ENCODE measurements around the gene DGKI. TPM values are rescaled to one million over a fixed set of nuclear protein-coding genes. Genes with fewer than 3 reads are reported as not detected.

Gene DGKI
- total RNA-seq, 1 experiment from 2014 or later, result 0.15 TPM

- TF ChIP-seq SP1 (IDR thresholded peaks at IDR 0.05; ENCODE audit: low read depth) (no peak), ZFX (IDR thresholded peaks at IDR 0.05) (no peak), REST (IDR thresholded peaks at IDR 0.05; ENCODE audit: low read depth) (no peak)
Measured at GRCh38 chr7:137862964-137863363, 16.2 kb upstream of the DGKI start (continued).

GRCh38 chr7:137862358-137862757 lies 15.6 kb upstream of the DGKI start:
- CTCF ChIA-PET, result no interaction called here
- Histone ChIP-seq H3K79me2 (ENCODE audit: insufficient read depth, low read length) (no peaks in the 10 kb centered on the region), H3K4me3 (replicated peaks in 1 of 2; ENCODE audit: low read depth in 1 of 2, low read length in 2 of 2) (no peak overlapping the region), H3K27me3 (ENCODE audit: insufficient read depth, low read length) (no peaks in the 10 kb centered on the region), H3K4me1 (ENCODE audit: control insufficient read depth in 1 of 2, insufficient read depth in 2 of 2, low read length in 2 of 2) (no peaks in the 10 kb centered on the region), H3K9me2 (ENCODE audit: insufficient read depth) (no peaks in the 10 kb centered on the region), H2AFZ (ENCODE audit: low read depth, low read length, poor library complexity, severe bottlenecking) (no peak overlapping the region), H3K36me3 (ENCODE audit: control insufficient read depth in 1 of 2, insufficient read depth in 2 of 2, low read length in 2 of 2) (no peaks in the 10 kb centered on the region), H3K4me2 (ENCODE audit: low read length) (no peak overlapping the region), H3K27ac (ENCODE audit: low read depth, low read length) (no peak overlapping the region), H4K20me1 (ENCODE audit: insufficient read depth) (no peaks in the 10 kb centered on the region), H3K9me3 (ENCODE audit: control insufficient read depth in 1 of 2, insufficient read depth in 1 of 2, low read depth in 1 of 2, low read length in 2 of 2) (peaks cover 4 to 8% of the 10 kb centered on the region in 2 experiments; a peak in 1 of 4 replicates), H3K9ac (ENCODE audit: low read length) (no peak overlapping the region)
- DNase-seq (ENCODE audit: low read depth, low spot score) (no peak), ATAC-seq (no peak)
- BruUV-seq (replicated peaks), result no TSS peak
- TF ChIP-seq EZH2 (IDR thresholded peaks at IDR 0.05), result no peak
- TF ChIP-seq ATF3 (IDR thresholded peaks at IDR 0.05), result no peak
- intact Hi-C loops (cut with micrococcal nuclease), result no loop called here
- POLR2A ChIA-PET, result no interaction called here
- RAD21 ChIA-PET (ENCODE audit: low non-redundant PET in 1 of 2, low total read pairs in 2 of 2, uncharacterized antibody in 2 of 2, unreplicated experiment in 2 of 2), result no interaction called here

Data from HCT116 (cell line).